Peyer's patch (tissue), 4 donors: ENCODE measurements around the gene PTGS1. TPM values are rescaled to one million over a fixed set of nuclear protein-coding genes. Genes with fewer than 3 reads are reported as not detected.

Source experiments
- DNase-seq, 3 donors: peaks; one replicate each; pipeline ENCODE4 v3.0.0-alpha.2; 2017 to 2019
- H3K27ac ChIP-seq, 4 donors: fragments of 200-600 bp; sonication (generic); one replicate each; pipeline ENCODE4 v1.5.1; 2016 to 2019
- H3K27me3 ChIP-seq, 2 donors: fragments of 200-600 bp; sonication (generic); one replicate each; pipeline ENCODE4 v1.5.1; 2019
- H3K36me3 ChIP-seq, 3 donors: fragments of 200-600 bp; sonication (generic); one replicate each; pipeline ENCODE4 v1.5.1; 2016 to 2019
- H3K4me1 ChIP-seq, 4 donors: fragments of 200-600 bp; sonication (generic); one replicate each; pipeline ENCODE4 v1.5.1; 2016 to 2019
- H3K4me3 ChIP-seq, 4 donors: fragments of 200-600 bp; sonication (generic); 1 replicate in 3 of 4; 2 replicates in 1 of 4; pipeline ENCODE4 v1.5.1; 2016 to 2019; ENCODE audit warnings: mild to moderate bottlenecking in 1 of 4
- H3K9me3 ChIP-seq, 4 donors: fragments of 200-600 bp; sonication (generic); one replicate each; pipeline ENCODE4 v1.5.1; 2016 to 2019; ENCODE audit warnings: mild to moderate bottlenecking in 1 of 4
- POLR2A ChIP-seq, 2 donors: fragments of 450-650 bp; IDR thresholded peaks; one replicate each; pipeline ENCODE4 v1.5.1; 2017; ENCODE audit warnings: antibody characterized with exemption in 2 of 2, mild to moderate bottlenecking in 2 of 2, moderate library complexity in 2 of 2
- total RNA-seq, 4 donors: library from RNA; depleted of rRNA; stranded (reverse); fragments of >200 nt; gene quantifications; one replicate each; pipeline ENCODE4 v1.1.0, GENCODE V29; 2016
- TF ChIP-seq, protein P1 (sequence below), 6 experiments: fragments of 450-650 bp in 4 of 6; fragments of 200-600 bp in 2 of 6; sonication (generic) in 1 of 6; IDR thresholded peaks; one replicate each; pipeline ENCODE4 v1.5.1; 2017 to 2019; ENCODE audit warnings: antibody characterized with exemption in 6 of 6, mild to moderate bottlenecking in 3 of 6, moderate library complexity in 1 of 6

PTGS1 gene
- total RNA-seq, 4 donors from 2014 or later, result 6.4 to 17.3 (median 13.8) TPM

DNA sequence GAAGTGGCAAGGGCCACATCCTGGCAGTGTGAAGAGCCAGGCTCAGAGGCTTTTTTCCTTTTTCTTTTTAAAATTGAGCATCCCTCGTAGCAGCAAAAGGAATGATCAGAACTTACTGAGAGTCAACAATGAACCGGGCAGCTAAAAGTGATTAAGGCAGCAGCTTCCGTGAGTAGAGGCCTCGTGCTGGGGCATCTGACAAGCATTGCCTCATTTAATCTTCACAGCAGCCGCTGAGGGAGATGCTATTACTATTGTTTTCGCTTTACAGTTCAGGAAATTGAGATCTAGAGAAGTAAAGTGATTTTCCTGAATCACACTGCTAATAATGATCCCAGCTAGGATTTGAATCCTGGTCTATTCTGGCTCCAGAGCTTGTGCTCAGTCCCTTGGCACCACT is 30.7 kb upstream of the PTGS1 start:
- TF ChIP-seq POLR2A (IDR thresholded peaks at IDR 0.05), result no peak
- TF ChIP-seq, protein P1, sequence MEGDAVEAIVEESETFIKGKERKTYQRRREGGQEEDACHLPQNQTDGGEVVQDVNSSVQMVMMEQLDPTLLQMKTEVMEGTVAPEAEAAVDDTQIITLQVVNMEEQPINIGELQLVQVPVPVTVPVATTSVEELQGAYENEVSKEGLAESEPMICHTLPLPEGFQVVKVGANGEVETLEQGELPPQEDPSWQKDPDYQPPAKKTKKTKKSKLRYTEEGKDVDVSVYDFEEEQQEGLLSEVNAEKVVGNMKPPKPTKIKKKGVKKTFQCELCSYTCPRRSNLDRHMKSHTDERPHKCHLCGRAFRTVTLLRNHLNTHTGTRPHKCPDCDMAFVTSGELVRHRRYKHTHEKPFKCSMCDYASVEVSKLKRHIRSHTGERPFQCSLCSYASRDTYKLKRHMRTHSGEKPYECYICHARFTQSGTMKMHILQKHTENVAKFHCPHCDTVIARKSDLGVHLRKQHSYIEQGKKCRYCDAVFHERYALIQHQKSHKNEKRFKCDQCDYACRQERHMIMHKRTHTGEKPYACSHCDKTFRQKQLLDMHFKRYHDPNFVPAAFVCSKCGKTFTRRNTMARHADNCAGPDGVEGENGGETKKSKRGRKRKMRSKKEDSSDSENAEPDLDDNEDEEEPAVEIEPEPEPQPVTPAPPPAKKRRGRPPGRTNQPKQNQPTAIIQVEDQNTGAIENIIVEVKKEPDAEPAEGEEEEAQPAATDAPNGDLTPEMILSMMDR (IDR thresholded peaks at IDR 0.05), result no peak
- no peaks in the 10 kb centered on the region for H3K4me1 ChIP-seq
- H3K27me3 ChIP-seq, result no peaks in the 10 kb centered on the region
- no peak for DNase-seq
- no peak overlapping the region for H3K4me3 ChIP-seq
- H3K36me3 ChIP-seq, result no peaks in the 10 kb centered on the region
- H3K27ac ChIP-seq, result no peak overlapping the region
- H3K9me3 ChIP-seq, result no peaks in the 10 kb centered on the region

DNA sequence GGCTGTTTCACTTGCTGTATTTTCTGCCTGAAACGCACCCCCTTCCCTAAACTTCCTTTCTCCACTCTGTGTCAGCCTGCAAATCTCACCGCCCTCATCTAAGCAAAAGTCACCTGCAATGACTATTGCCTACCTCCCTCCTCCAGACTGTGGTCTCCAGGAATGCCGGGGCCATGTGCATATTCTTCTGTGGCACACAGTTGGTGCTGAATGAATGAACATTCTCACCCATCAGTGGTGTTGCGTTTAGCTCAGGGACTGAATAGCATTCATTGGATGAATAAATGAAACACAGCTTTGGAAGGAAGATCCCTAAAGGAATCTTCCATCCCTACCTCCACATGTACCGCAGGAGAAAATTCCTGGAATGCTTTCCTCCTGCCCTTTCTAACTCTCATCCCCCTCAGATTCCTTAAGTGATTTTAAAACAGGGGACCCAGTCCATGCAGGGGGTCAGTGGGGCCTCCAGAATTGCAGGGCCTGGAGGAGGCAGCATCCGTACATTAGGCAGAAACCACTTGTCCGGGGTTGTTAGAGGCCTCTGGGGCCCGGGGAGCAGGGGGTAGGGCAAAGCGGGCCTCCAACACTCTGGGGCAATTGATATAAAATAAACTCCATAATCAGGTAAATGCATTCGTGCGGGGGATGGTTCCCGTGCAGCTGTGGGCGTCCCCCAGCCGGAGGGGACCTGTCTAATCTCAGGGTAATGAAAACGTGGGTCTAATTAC is 28.3 kb upstream of the PTGS1 start:
- Histone ChIP-seq H3K4me1 (peaks cover 0 to 9% (median 2%) of the 10 kb centered on the region in 4 donors), H3K9me3 (no peaks in the 10 kb centered on the region), H3K27me3 (no peaks in the 10 kb centered on the region), H3K27ac (no peak overlapping the region), H3K36me3 (no peaks in the 10 kb centered on the region), H3K4me3 (no peak overlapping the region)
- no peak for DNase-seq
- TF ChIP-seq POLR2A (IDR thresholded peaks at IDR 0.05), result no peak
- TF ChIP-seq, protein P1 (IDR thresholded peaks at IDR 0.05), result no peak

DNA sequence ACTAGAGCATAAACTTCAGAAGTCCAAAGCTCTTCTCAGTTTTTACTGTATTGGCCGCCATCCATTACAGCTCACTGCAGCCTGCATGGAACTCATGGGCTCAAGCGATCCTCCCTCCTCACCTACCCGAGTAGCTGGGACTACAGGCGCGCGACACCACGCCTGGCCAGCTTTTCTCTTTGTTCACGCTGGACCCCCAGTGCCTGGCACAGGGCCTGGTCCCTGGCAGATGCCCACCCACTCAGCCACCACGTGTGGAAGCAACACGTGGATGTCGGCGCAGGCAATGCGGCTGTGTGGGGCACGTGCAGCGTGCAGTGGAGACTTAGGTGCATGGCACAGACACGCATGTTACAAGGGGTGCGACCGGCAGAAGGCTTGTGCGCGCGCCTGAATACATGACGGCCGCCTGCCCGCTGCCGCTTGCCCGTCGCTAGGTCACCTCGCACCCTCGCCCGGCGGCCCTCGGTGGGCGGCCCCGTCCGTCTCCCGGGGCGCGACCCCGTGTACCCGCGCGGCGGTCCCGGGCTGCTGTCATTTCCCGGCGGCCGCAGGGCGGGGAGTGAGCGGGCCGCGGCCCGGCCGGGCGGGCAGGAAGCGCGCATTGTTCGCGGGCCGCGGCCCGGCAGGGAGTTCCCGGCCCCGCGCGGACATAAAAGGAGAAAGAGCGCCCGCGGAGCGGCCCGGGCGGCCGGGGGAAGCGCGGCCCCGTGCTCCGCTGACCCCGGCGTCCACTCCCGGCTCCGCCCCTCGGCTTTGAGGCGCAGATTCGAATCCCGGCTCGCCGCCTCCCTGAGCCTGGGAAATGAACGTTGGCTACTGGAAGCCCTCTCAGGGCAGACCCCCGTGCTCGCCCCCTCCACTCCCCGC is 24.1 kb upstream of the PTGS1 start:
- peak in 2 of 3 donors; percentile 55 to 61 for DNase-seq
- Histone ChIP-seq H3K27me3 (no peaks in the 10 kb centered on the region), H3K27ac (peak overlapping the region in 3 of 4 donors; percentile 33 to 48 (median 46)), H3K9me3 (no peaks in the 10 kb centered on the region), H3K4me1 (peaks cover 0 to 9% (median 5%) of the 10 kb centered on the region in 4 donors), H3K4me3 (peak overlapping the region; percentile 41 to 65 (median 55)), H3K36me3 (no peaks in the 10 kb centered on the region)
- TF ChIP-seq POLR2A (IDR thresholded peaks at IDR 0.05), result no peak
- TF ChIP-seq, protein P1 (IDR thresholded peaks at IDR 0.05), result peak in 2 of 6 experiments; percentile 10 to 12

DNA sequence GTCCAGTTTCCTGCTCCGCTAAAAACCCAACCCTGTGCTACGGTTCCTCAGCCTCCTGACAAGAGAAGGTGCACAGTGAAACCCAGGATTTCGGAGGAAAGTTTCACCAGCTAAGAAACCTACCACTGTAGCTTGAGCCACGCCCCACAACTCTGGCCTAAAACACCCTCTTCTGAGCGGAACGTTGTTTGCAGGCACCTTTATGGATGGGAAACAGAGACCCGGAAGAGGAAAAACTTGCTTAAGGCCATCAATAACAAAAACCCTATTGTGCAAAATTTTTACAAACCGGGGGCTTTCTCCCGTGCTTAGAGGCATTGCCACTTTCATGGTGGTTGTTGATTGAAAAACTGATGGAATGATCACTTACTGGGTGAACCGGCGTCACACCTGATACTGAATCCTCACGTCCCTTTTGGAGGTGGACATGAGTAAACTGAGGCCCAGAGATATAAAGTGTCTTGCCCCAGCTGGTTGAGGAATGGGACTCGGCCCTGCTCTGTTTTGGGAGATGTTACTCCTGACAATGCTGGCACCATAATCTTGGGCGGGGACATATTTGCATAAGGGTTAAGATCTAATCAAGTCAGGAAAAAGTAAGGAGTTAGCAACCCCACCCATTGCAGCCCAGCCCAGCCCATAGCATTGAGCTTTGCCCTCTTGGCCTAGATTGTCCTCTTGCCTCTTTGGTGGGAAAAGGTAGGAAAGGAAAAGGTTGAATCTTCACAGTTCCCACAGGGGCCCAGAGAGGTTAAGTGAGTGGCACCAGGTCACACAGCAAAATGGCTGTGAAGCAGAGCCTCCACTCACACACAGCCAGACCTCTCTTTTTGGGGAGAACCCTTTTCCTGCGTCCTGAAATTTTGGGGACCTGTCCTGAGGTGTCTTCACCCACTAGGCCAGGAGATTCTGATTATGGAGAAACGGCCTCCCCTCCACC is 23.2 kb upstream of the PTGS1 start:
- Histone ChIP-seq H3K9me3 (no peaks in the 10 kb centered on the region), H3K4me3 (peak overlapping the region; percentile 41 to 65 (median 55)), H3K27me3 (no peaks in the 10 kb centered on the region), H3K4me1 (peaks cover 0 to 9% (median 5%) of the 10 kb centered on the region in 4 donors), H3K27ac (peak overlapping the region in 3 of 4 donors; percentile 33 to 48 (median 46)), H3K36me3 (no peaks in the 10 kb centered on the region)
- TF ChIP-seq, protein P1 (IDR thresholded peaks at IDR 0.05), result no peak
- TF ChIP-seq POLR2A (IDR thresholded peaks at IDR 0.05), result no peak
- DNase-seq, result peak in 1 of 3 donors; percentile 20

DNA sequence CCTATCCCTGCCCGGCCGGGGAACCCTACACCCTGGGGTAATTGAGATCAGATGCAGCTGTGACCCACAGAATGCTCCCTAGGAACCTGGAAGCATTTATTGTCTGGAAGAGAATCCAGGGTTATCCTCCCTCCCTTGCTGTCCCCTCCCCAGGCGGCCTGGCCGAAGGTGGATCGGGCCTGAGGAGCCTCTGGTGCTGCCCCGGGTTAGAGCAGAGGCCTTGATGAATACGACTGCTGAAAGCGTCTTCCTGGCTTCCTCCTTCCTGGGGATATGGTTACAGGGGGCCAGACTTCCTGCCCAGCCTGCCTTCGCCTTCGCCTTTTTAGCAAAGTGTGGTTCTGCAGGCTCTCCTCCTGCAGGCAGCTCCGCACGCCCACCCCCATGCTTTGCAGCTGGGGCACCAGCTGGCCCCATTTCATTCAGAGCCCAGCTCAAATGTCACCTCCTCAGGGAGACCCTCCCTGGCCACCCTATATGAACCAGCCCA is 22.5 kb upstream of the PTGS1 start:
- no peak for DNase-seq

More for the DNA sequence above, 22.5 kb upstream of the PTGS1 start:
- H3K4me1 ChIP-seq, result peaks cover 0 to 9% (median 5%) of the 10 kb centered on the region in 4 donors
- TF ChIP-seq, protein P1 (IDR thresholded peaks at IDR 0.05), result no peak
- TF ChIP-seq POLR2A (IDR thresholded peaks at IDR 0.05), result no peak
- no peaks in the 10 kb centered on the region for H3K27me3 ChIP-seq
- H3K27ac ChIP-seq, result no peak overlapping the region
- H3K36me3 ChIP-seq, result no peaks in the 10 kb centered on the region
- no peak overlapping the region for H3K4me3 ChIP-seq
- H3K9me3 ChIP-seq, result no peaks in the 10 kb centered on the region
